GM21723 (cell line): Measurements from ENCODE around the gene RTL1.

Source experiments
- ATAC-seq: cut with Tn5 transposase; IDR thresholded peaks from one replicate; pipeline ENCODE4 v1.9.1; 2021; ENCODE audit warnings: mild to moderate bottlenecking, moderate library complexity; ENCODE audit not compliant: unreplicated experiment

Gene RTL1

GRCh38 chr14:100836311-100836805 is 67.2 kb downstream of the RTL1 start:
- no peak for ATAC-seq

- no peak for ATAC-seq
Measured at GRCh38 chr14:100835548-100836310, 67.8 kb downstream of the RTL1 start.

GRCh38 chr14:100834794-100835547 is 68.6 kb downstream of the RTL1 start:
- no peak for ATAC-seq

- ATAC-seq: no peak
Measured at GRCh38 chr14:100834082-100834793, 69.3 kb downstream of the RTL1 start.

GRCh38 chr14:100832311-100832960 is 71.1 kb downstream of the RTL1 start:
- ATAC-seq: no peak

GRCh38 chr14:100830681-100831080 is 72.8 kb downstream of the RTL1 start:
- ATAC-seq: no peak
